Activated CD4-positive, alpha-beta T cell treated with anti-CD3 and anti-CD28 coated beads, Interleukin-2, amount 10 ng/mL, durations not matched to agents 24 days and 14 days (primary cell): Measurements from ENCODE around the gene PALLD. TPM values are rescaled to one million over a fixed set of nuclear protein-coding genes. Genes with fewer than 3 reads are reported as not detected.

Experiments
- DNase-seq: peaks from one replicate; pipeline ENCODE4 v3.0.0; 2022
- H3K27ac Mint-ChIP-seq: one replicate; pipeline ENCODE4 v1.8.0; 2022; ENCODE audit warnings: mild to moderate bottlenecking, mixed read lengths
- H3K27me3 Mint-ChIP-seq: one replicate; pipeline ENCODE4 v1.8.0; 2022; ENCODE audit warnings: mixed read lengths
- H3K36me3 Mint-ChIP-seq: one replicate; pipeline ENCODE4 v1.8.0; 2022; ENCODE audit warnings: low read depth, mild to moderate bottlenecking, mixed read lengths
- H3K4me1 Mint-ChIP-seq: one replicate; pipeline ENCODE4 v1.8.0; 2021; ENCODE audit warnings: mixed read lengths
- H3K4me3 Mint-ChIP-seq: one replicate; pipeline ENCODE4 v1.8.0; 2022; ENCODE audit warnings: mild to moderate bottlenecking, moderate library complexity, mixed read lengths
- H3K9me3 Mint-ChIP-seq: one replicate; pipeline ENCODE4 v1.8.0; 2021; ENCODE audit warnings: mixed read lengths
- intact Hi-C: fragments of 100-400 bp; cut with micrococcal nuclease; formaldehyde crosslinking; loops from one replicate; pipeline ENCODE4 v1.15.1; 2023
- total RNA-seq: library from RNA; stranded (reverse); gene quantifications from 2 replicates; pipeline ENCODE4 v1.2.3, GENCODE V29; 2022

PALLD gene
- total RNA-seq, 1 donor from 2014 or later = 34.3 TPM

DNA sequence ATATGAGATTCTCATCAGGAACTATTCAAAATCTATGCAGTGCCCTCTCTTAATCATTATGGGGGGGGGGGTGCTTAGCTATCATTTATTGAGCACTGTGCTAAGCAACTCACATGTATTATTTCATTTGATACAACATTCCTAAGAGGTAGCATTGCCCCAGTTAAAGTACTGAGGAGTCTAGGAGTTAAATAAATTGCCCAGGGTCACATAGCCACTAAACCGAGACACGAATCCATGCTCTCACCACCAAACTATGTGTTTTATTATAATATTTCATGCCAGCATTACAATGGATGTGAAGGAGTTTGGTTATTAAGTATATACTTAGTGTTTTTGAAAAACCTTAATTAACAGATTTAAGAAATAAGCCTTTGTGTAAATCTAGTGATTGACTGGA is 381.8 kb downstream of the PALLD start:
- no peaks in the 10 kb centered on the region for H3K9me3 Mint-ChIP-seq
- peaks cover 14% of the 10 kb centered on the region for H3K36me3 Mint-ChIP-seq
- intact Hi-C loops = loop anchor here (2.0 to 5.0 kb wide), 2 partner anchors 14 to 39 kb away; no protein-coding TSS in a partner anchor
- no peak for DNase-seq
- no peak overlapping the region for H3K27ac Mint-ChIP-seq
- peaks cover 19% of the 10 kb centered on the region for H3K4me1 Mint-ChIP-seq
- H3K4me3 Mint-ChIP-seq = peak overlapping the region; percentile 84
- H3K27me3 Mint-ChIP-seq = peaks cover 42% of the 10 kb centered on the region

DNA sequence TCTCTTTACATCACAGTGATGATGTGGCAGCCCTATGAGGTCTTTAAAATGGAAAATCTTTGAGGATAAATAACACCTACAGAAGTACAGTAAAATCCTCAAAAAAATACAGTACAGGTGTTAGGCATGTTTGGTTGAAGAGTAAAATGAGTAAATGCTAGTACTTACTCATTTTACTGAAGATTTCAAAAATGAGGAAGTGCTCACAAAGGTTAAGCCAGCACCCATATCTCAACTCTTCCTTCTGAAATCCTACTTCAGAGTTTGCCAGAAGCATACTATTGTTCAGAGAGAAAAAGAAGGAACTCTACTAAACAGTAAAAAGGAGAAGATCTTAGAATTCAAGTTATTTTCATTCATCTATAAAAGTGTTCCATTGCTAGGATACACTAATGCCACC is 382.3 kb downstream of the PALLD start:
- H3K27ac Mint-ChIP-seq = peak overlapping the region; percentile 40
- peaks cover 41% of the 10 kb centered on the region for H3K27me3 Mint-ChIP-seq
- peaks cover 13% of the 10 kb centered on the region for H3K36me3 Mint-ChIP-seq
- intact Hi-C loops = loop anchor here (2.0 to 5.0 kb wide), 2 partner anchors 14 to 38 kb away; no protein-coding TSS in a partner anchor
- no peak for DNase-seq
- H3K4me3 Mint-ChIP-seq = peak overlapping the region; percentile 40
- H3K4me1 Mint-ChIP-seq = peaks cover 15% of the 10 kb centered on the region
- H3K9me3 Mint-ChIP-seq = no peaks in the 10 kb centered on the region

DNA sequence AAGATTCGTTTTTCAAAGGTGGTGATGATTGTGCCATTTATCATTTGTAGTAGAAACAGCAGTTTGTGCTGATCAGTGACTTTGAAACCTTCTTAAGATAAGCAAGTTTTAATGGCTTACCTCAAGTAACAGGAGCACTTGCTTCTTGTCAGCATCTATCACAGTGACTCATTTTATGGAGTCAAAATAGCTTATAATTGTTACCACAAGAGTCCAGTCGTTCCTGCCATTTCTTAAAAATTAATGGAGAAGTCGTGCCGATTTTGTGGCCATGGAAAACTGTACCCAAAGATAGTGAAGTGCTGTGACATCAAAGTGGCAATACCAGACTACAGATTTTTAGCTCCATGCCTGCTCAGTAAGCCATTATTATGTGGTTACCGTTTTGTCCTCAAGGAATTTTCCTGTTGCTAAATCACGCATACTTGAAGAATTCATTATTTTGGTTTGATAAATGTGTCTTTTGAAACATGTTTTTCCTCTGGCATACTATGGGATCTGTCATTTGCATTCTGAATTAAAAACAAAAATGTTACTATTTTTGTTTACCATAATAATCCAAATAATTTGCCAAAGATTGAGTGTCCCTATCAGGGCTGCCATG is 383.3 kb downstream of the PALLD start:
- intact Hi-C loops = no loop called here
- H3K27ac Mint-ChIP-seq = no peak overlapping the region
- H3K27me3 Mint-ChIP-seq = peaks cover 39% of the 10 kb centered on the region
- H3K36me3 Mint-ChIP-seq = peaks cover 14% of the 10 kb centered on the region
- H3K9me3 Mint-ChIP-seq = no peaks in the 10 kb centered on the region
- H3K4me3 Mint-ChIP-seq = no peak overlapping the region
- DNase-seq = no peak
- peaks cover 12% of the 10 kb centered on the region for H3K4me1 Mint-ChIP-seq

DNA sequence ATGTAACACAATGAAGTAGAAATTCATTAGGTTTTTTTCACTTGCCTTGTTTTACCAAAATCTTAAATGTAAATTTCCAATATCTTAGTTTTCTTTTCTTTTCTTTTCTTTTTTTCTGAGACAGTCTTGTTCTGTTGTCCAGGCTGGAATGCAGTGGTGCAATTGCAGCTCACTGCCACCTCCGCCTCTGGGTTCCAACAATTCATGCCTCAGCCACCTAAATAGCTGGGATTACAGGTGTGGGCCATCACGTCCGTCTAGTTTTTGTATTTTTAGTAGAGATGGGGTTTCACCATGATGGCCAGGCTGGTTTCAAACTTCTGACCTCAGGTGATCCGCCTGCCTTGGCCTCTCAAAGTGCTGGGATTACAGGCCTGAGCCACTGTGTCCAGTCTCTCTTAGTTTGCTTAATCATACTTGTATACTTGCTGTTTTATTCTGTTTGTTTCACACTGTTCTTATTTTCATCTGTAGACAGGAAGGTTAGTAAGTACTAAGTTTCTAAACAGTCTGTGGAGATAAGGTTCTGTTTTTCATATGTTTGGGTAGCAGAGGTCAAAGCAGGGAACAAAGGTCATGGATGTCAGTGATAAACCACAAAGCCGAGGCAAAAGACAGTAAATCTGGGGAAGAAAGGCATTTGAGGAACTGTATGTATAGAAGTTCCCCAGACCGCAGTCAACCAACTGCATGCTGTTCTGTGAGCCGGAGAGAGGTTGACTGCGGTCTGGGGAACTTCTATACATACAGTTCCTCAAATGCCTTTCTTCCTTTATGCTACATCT is 384.2 kb downstream of the PALLD start:
- intact Hi-C loops = no loop called here
- H3K27ac Mint-ChIP-seq = no peak overlapping the region
- no peak for DNase-seq
- H3K27me3 Mint-ChIP-seq = peaks cover 33% of the 10 kb centered on the region
- peaks cover 12% of the 10 kb centered on the region for H3K4me1 Mint-ChIP-seq
- H3K9me3 Mint-ChIP-seq = no peaks in the 10 kb centered on the region
- H3K4me3 Mint-ChIP-seq = peak overlapping the region; percentile 26
- peaks cover 17% of the 10 kb centered on the region for H3K36me3 Mint-ChIP-seq

DNA sequence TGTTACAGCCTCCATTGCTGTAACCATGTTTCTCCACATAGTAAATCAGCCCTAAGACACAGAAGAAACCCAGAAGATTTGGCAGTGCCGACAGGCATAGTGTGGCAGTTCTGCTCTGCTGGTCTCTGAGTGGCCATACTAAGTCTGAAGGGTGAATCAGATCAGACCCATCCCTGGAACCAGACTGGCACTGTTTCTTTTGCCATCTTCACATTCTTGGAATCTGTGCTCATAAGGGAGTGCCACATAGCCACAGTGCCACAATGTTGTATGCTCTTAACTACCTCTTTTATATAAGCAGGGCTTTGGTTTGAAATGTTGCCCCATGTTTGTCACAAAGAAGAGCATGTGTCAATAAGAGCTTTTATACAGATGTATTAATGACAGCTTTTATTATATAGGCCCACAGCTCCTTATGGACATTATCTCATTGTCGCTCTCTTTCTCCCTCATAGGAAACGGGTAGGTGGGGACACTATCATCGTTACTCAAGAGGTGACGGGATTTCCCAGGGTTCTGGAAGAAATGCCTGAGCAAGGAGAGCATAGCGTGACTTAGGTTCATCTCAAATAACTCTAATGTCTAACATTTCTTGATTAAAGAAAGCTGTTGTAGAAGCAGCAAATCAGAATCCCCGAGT is 385.0 kb downstream of the PALLD start:
- Mint-ChIP-seq H3K4me1 (peaks cover 12% of the 10 kb centered on the region), H3K4me3 (no peak overlapping the region), H3K27ac (no peak overlapping the region), H3K9me3 (no peaks in the 10 kb centered on the region), H3K27me3 (peaks cover 25% of the 10 kb centered on the region), H3K36me3 (peaks cover 17% of the 10 kb centered on the region)
- DNase-seq = no peak
- intact Hi-C loops = no loop called here

DNA sequence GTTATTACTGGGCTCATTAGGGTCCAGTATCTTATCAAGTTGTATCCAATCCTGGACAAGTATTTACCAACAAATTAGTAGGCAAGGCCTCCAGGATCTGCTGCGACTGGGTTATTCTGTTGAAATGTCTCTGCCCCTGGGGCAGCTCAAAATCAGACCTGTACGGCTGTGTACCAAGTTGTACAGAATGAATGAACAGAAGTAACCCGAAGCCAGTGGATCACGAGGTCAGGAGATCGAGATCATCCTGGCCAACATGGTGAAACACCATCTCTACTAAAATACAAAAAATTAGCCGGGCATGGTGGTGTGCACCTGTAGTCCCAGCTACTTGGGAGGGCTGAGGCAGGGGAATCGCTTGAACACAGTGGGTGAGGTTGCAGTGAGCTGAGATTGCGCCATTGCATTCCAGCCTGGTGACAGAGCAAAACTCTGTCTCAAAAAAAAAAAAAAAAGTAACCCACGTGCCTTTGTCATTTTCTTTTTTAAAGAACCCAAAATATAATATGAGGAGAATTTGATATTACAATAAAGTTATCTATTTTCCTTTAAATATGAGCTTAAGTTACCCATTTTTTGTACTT is 385.9 kb downstream of the PALLD start:
- Mint-ChIP-seq H3K9me3 (no peaks in the 10 kb centered on the region), H3K4me1 (peaks cover 12% of the 10 kb centered on the region), H3K36me3 (peaks cover 17% of the 10 kb centered on the region), H3K27me3 (peaks cover 19% of the 10 kb centered on the region), H3K27ac (no peak overlapping the region), H3K4me3 (no peak overlapping the region)
- DNase-seq = no peak
- intact Hi-C loops = no loop called here

DNA sequence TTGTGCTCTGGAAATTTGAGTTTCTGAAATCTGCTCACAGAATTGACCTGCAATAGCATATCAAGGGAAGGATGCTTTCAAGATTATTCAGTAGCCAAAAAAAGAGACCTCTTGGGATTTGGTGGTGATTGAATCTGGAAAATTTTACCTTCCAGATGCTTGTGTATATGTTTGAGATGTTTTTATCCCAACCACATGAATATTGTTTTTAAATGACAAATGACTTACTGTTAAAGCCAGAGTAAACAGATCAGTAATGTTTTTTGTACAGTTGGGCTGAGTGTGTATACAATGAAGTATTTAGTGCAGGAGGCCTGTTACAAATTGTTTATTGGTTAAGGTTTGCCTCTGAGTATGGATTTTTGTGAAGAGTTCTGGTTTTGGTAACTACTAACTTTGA is 386.7 kb downstream of the PALLD start:
- Mint-ChIP-seq H3K9me3 (no peaks in the 10 kb centered on the region), H3K27ac (no peak overlapping the region), H3K27me3 (peaks cover 16% of the 10 kb centered on the region), H3K4me3 (no peak overlapping the region), H3K36me3 (peaks cover 14% of the 10 kb centered on the region), H3K4me1 (peaks cover 9% of the 10 kb centered on the region)
- intact Hi-C loops = no loop called here
- DNase-seq = no peak

DNA sequence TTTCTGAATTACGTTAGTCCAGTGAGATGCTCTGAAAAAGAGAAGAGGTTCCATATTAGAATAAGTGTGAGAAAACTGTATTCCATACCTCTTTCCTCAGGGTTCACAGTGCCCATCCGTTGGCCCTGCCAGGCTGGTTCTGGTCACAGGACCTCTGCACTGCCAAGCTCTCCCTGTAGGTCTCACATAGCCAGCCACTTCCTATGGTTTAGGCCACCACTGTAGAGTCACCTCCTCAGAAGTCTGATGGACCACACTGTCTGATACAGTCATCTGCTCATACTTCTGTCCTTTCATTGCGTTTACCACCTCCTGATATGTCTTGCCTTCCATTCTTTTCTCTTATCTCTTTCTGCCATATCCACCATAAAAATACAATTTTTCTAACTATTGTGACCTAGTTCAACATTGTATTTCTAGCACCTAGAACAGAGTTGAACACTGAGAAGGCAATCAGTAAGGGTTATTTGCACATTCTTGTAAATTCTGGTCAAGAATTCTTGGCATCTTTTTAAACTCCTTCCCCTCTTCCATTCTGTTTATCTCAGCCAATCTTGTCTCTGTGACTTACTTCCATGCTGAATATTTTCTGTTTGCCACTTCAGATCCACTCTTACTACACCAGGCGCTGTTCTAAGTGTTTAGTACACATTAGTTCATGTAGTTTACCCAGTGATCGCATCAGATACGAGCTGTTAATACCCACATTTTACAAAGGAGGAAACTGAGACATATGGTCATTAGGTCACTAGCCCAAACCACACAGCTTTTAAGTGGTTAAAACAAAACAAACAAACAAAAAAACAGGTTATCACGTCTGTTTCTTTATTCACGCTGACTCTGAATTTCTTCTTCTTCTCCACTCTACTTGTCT is 387.6 kb downstream of the PALLD start:
- no peaks in the 10 kb centered on the region for H3K9me3 Mint-ChIP-seq
- peaks cover 10% of the 10 kb centered on the region for H3K36me3 Mint-ChIP-seq
- intact Hi-C loops = no loop called here
- H3K27ac Mint-ChIP-seq = no peak overlapping the region
- H3K4me1 Mint-ChIP-seq = peaks cover 6% of the 10 kb centered on the region
- DNase-seq = no peak
- no peak overlapping the region for H3K4me3 Mint-ChIP-seq
- H3K27me3 Mint-ChIP-seq = peaks cover 8% of the 10 kb centered on the region

DNA sequence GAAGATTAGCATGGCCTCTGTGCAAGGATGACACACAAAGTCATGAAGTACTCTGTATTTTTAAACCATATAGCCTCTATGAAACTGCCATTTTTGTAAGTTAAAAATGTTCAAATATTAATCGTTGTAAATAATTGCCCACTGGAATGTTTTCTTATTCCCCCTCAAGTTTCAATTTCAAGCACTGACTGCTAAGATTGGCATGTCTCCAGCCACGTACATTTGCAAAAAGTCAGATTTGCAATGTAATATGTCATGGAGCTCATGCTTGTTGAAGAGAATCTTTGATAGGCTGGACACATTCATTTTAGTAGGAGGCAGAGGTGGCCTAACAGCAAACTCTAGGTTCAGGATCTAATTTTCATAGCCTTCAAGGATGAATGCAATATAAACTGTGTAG is 388.5 kb downstream of the PALLD start:
- H3K4me3 Mint-ChIP-seq = no peak overlapping the region
- no peak overlapping the region for H3K27ac Mint-ChIP-seq
- intact Hi-C loops = no loop called here
- H3K36me3 Mint-ChIP-seq = peaks cover 9% of the 10 kb centered on the region
- peaks cover 5% of the 10 kb centered on the region for H3K27me3 Mint-ChIP-seq
- no peak for DNase-seq
- peaks cover 6% of the 10 kb centered on the region for H3K4me1 Mint-ChIP-seq
- H3K9me3 Mint-ChIP-seq = no peaks in the 10 kb centered on the region

DNA sequence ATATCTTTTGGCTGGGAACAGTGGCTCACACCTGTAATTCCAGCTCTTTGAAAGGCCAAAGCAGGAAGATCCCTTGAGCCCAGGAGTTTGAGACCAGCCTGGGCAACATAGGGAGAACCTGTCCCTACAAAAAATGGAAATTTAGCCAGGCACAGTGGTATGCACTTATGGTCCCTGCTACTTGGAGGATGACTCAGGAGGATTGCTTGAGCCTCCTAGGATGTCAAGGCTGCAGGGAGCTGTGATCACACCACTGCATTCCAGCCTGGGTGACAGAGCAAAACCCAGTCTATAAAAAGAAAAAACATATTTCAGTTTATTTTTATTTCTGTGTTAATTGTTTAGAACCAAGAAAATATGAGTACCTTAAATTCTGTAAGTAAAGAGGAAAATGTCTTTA is 389.5 kb downstream of the PALLD start:
- Mint-ChIP-seq H3K4me3 (no peak overlapping the region), H3K4me1 (peaks cover 2% of the 10 kb centered on the region), H3K27ac (no peak overlapping the region), H3K36me3 (peaks cover 8% of the 10 kb centered on the region), H3K9me3 (no peaks in the 10 kb centered on the region), H3K27me3 (no peaks in the 10 kb centered on the region)
- intact Hi-C loops = no loop called here
- no peak for DNase-seq

DNA sequence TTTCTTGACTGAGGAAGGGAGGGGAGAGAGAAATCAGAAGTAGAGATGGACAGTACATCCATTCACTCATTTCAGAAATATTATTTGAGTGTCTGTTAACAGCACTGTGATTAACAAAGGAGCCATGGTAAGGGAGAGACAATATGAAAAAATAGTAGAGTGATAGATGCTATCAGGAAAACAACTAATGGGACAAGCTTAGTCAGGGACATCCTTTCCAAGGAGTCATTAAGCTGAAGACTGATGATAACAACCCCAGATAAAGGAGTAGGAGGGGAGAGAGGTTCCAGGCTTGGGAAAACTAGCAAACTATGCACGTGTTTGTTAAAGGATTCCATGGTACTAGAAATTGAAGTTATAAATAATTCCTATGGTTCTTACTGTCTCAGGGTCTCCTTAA is 391.0 kb downstream of the PALLD start:
- no peaks in the 10 kb centered on the region for H3K9me3 Mint-ChIP-seq
- no peak for DNase-seq
- intact Hi-C loops = no loop called here
- H3K4me3 Mint-ChIP-seq = no peak overlapping the region
- no peak overlapping the region for H3K27ac Mint-ChIP-seq
- H3K36me3 Mint-ChIP-seq = peaks cover 11% of the 10 kb centered on the region
- peaks cover 2% of the 10 kb centered on the region for H3K4me1 Mint-ChIP-seq
- no peaks in the 10 kb centered on the region for H3K27me3 Mint-ChIP-seq

DNA sequence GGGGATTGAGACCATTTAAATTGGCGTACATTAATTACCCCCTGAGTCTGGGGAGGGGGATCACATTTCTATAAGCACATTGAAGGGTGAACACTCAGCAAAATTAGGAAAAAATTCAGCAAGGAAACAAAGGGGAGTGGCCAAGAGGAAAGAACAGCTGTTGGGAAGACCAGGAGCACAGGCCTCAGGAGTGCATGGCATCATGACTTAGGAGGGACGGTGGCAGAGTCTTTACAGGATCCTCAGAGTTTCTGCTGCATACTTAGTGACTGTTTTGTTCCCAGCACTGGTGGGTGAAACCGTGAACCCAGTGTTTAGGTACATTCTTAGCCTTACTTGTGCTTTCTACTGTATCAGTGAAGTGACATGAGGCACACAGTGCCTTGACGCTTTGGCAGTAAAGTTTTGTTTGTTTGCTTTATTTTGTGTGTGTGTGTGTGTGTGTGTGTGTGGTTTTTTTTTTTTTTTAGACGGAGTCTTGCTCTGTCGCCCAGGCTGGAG is 391.9 kb downstream of the PALLD start:
- no peaks in the 10 kb centered on the region for H3K27me3 Mint-ChIP-seq
- H3K4me3 Mint-ChIP-seq = no peak overlapping the region
- no peak overlapping the region for H3K27ac Mint-ChIP-seq
- intact Hi-C loops = no loop called here
- no peaks in the 10 kb centered on the region for H3K9me3 Mint-ChIP-seq
- H3K36me3 Mint-ChIP-seq = peaks cover 14% of the 10 kb centered on the region
- peaks cover 2% of the 10 kb centered on the region for H3K4me1 Mint-ChIP-seq
- DNase-seq = no peak

DNA sequence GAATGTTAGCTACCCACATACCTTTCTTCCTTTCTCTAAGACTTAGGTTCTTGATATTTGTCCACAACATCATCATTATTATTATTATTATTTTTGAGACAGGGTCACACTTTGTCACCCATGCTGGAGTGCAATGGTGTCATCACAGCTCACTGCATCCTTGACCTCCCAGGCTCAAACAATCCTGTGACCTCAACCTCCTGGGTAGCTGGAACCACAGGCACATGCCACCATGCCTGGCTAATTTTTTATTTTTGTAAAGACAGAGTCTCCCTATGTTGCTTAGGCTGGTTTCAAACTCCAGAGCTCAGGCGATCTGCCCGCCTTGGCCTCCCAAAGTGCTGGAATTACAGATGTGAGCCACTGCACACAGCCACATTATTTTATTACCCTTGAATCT is 394.2 kb downstream of the PALLD start:
- Mint-ChIP-seq H3K27ac (no peak overlapping the region), H3K9me3 (no peaks in the 10 kb centered on the region), H3K4me1 (peaks cover 2% of the 10 kb centered on the region), H3K27me3 (no peaks in the 10 kb centered on the region), H3K36me3 (peaks cover 19% of the 10 kb centered on the region), H3K4me3 (no peak overlapping the region)
- intact Hi-C loops = no loop called here
- DNase-seq = no peak
